Urothelium cell line (cell line): ENCODE data around the gene HBEGF.

ENCODE experiments used
- DNase-seq: peaks from one replicate; pipeline ENCODE4 v3.0.0; 2011; ENCODE audit warnings: low spot score, mixed read lengths
- FAIRE-seq: peaks from 2 replicates; lab custom pipeline; 2011; peaks lifted over from hg19 to GRCh38; lab: Jason Lieb, UNC

HBEGF gene

DNA sequence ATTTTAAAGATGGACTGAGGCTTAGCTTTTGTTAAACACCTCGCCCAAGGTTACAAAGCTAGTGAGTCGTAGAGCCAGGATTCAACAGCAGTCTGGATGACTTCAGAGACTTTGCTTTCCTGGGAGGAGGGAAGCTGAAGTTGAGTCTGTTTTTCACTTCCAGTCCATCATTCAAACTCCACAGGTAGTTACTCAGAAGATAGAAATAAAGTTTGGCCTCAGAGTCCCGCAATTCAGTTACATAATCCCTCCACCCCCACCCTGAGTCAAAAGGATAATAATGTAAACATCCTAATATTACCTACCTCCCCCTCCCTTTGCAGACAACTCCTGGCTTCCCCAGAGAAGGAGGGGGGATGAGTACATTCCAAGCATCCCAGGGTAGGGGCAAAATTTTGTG, 8.1 kb downstream of the HBEGF start:
- no peak for DNase-seq
- no peak for FAIRE-seq

DNA sequence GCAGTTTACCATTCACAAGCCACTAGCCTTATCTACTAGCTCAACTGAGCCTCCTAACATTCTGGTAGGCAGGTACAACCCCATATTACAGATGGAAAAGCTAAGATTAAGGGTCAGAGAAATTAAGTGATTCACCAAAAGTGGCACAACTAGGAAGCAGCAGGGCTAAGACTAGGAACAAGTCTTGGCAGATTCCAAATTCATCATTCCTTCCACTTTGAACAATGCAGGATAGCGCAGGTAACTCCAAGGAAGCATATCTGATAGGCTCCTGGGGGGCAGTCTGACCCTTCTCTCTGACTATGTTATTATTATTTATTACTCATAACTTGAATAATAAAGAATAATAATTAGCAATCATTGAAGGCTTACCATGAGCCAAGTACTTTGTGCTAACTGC, 8.5 kb downstream of the HBEGF start:
- FAIRE-seq (no peak), DNase-seq (no peak)

GRCh38 chr5:140336388-140336787, 10.0 kb downstream of the HBEGF start:
- DNase-seq, result no peak

GRCh38 chr5:140331638-140332037, 14.8 kb downstream of the HBEGF start:
- FAIRE-seq, result no peak
- DNase-seq, result no peak

More at GRCh38 chr5:140336388-140336787, 10.0 kb downstream of the HBEGF start:
- FAIRE-seq, result no peak

DNA sequence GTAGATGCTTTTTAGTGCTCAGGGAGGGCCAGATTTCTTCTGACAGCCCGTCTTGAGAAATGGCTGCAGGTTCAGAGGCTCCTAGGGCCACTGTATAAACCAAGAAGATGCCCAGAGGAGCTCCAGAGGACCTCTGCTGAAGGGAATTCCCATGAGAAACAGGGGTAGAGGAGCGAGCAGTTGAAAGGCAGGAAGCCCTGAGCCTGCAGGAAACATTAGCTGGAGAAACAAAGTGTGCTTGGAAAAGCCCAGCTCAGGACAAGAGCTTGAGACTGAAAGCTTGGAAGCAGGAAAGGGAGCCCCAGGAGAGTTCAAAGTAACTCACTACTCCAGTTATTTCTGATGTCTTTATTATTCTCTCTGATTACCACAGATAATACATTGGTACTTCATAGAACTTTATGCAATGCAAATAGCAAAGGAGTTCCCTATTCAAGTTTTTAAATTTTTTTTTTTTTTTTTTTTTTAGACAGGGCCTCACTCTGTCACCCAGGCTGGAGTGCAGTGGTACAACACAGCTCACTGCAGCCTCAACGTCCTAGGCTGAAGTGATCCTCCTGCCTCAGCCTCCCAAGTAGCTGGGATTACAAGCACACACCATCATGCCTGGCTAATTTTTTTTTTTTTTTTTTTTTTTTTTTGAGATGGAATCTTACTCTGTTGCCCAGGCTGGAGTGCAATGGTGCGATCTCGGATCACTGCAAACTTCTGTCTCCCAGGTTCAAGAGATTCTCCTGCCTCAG, 16.5 kb downstream of the HBEGF start:
- no peak for FAIRE-seq
- DNase-seq, result no peak

GRCh38 chr5:140328036-140328764, 18.2 kb downstream of the HBEGF start:
- FAIRE-seq, result no peak

DNA sequence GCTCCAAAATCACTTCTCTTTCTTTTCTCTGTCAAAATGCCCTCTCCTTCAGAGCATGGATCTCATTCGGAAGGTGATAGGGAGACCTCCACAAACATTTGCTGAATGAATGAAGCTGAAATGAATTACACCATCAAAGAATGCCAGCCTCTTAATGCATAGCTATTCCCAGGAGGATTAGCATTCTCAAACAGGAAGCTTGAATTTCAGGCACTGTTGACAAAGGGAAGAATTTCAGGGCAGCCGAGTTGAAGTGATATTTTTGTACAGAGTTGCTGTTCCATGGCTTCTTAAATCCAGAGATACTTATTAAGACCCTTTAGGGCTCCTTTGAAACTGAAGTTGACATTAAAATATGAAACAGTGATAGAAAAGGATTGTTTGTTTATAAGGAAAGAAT, 18.8 kb downstream of the HBEGF start:
- FAIRE-seq, result no peak
- DNase-seq, result no peak

More at GRCh38 chr5:140328036-140328764, 18.2 kb downstream of the HBEGF start:
- DNase-seq, result no peak

GRCh38 chr5:140325486-140325885, 20.9 kb downstream of the HBEGF start:
- FAIRE-seq (no peak), DNase-seq (no peak)

GRCh38 chr5:140324617-140325241, 21.7 kb downstream of the HBEGF start:
- peak; percentile 11 for DNase-seq
- no peak for FAIRE-seq

- DNase-seq (no peak), FAIRE-seq (no peak)
Observed at GRCh38 chr5:140324041-140324600, 22.3 kb downstream of the HBEGF start.

DNA sequence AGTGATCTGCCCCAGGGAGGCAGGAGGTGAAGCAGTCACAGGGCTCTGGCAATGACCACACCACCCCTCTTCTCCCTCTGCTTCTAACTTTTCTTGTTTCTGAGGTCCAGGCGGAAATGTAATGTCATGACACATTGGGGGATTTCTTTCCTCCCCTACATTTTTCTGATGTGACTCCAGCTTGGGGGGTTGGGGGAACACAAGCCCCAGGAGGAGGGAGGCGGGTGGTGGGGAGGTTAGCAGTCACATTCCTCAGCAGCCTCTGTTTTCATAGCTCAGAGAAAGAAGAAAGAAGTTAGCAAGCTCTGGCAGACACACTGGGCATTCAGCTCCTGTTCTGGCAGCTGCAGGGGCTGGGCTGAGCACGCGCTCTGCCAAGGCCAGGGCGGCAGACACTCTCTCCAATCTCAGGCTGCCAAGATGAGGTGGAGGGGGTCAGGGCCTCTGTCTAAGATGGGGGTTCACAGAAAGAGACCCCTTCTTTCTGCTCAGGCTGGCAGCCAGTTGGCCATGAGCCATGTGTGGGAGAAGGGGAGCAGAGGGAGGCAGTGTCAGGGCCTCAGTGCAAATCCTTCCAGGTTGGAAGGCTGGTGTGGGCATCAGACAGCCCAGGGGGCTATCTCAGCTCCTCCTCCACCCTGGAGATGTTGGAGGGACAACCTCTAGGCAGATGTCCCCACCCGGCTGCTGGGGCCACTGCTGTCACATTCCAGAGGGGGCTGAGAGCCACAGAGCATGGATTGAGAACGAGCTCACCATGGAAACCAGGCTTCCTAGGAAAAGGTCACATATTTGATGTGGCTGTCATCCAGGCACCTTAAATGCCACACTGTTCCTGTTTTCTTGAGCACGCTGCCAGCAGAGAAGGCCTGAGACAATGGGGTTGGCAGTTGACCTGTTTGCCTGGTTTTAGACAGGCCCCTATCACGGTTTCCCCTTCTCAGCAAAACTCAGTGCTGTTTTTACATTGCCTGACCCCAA, 23.4 kb downstream of the HBEGF start:
- DNase-seq (peak; percentile 71), FAIRE-seq (no peak)

DNA sequence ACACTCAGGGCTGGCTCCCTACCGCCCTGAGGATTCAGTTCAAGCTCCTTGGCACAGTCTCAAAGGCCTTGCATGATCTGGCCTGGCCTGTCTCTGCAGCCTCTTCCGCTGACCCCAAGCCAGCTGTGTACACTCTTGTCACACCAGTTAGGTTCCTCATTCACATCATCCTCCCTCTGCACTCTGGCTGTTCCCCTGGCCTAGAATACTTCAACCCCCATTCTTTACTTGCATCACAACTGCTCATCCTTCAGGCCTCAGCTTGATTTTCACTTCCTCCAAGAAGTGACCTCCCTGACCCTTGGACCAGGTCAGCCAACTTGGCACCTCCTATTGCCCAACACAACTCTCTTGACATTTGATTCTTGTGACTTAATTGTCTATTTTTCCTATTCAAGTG, 24.6 kb downstream of the HBEGF start:
- no peak for DNase-seq

DNA sequence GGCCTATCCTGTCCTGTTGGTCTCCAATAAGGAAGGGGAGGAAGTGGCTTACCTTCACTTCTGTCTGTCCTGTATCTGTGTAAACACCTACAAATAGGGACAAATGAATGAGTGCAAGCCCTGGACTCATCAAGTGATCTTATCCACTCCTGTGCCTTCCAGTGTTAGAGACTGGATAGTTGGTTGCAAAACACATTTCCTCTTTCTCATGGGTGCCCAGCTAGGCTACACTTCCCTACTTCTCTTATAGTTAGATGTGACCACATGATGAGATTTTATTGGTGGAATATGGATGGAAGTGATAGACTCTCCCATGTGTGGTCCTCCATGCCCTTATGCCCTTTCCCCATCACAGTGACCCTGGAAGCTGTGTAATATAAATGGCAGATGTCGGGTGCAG, 26.6 kb downstream of the HBEGF start:
- FAIRE-seq (no peak), DNase-seq (no peak)

More for the DNA sequence above, 24.6 kb downstream of the HBEGF start:
- FAIRE-seq, result no peak

DNA sequence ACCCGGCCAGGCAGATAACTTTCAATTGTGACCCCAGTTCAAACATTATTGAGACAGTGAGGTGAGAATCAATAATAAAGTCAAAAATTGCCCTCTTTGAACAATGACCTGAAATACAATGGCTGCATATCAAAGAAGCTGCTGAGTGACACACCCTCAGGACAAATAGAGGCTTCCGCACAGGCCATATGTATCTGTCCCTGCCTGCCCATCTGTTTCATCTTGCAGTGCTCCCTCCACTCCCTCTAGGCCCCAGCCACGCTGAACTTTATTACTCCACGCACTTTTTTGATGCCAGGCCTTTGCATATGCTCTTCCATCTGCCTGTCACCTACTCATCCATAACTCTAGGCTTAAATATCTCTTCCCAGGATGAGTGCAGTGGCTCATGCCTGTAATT, 27.6 kb downstream of the HBEGF start:
- FAIRE-seq (no peak), DNase-seq (no peak)

- FAIRE-seq (no peak), DNase-seq (peak; percentile 45)
Observed at GRCh38 chr5:140317859-140318258, 28.5 kb downstream of the HBEGF start.

GRCh38 chr5:140312791-140313189, 33.6 kb downstream of the HBEGF start:
- FAIRE-seq (no peak), DNase-seq (no peak)

DNA sequence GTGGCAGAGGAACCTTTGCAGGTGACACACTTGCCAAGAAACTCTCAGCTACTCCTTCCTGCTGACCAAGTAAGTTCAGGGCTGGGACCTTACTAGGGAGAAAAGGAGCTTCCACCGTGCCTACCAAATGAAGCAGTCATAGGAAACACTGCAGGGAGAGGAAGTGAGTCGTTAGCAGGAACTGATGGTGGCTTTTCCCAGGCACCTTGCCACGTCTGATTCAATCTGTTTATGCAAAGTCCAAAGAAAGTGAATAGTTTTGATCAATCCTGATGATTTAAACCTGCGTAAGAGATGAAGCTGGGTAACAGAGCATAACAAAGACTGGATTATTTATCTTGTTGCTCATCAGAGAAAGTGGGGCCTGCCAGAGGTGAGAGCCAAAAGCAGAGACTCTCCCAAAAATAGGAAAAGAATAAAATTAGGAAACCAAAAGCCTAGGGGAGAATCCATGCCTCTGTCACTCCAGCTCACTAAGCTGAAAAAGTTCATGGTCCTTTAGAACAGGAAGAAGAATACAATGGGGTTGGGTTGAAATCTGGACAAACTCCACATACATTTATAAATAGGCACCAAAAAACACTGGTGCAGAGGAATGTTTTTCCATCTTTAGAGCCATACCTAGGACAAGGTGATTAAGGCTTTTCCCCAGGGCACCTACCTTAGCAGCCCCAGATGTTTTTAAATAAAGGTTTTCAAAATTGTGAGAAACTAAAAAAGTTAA, 34.2 kb downstream of the HBEGF start:
- FAIRE-seq, result no peak
- DNase-seq, result no peak

- DNase-seq, result peak; percentile 35
- no peak for FAIRE-seq
Observed at GRCh38 chr5:140311011-140311467, 35.4 kb downstream of the HBEGF start.

DNA sequence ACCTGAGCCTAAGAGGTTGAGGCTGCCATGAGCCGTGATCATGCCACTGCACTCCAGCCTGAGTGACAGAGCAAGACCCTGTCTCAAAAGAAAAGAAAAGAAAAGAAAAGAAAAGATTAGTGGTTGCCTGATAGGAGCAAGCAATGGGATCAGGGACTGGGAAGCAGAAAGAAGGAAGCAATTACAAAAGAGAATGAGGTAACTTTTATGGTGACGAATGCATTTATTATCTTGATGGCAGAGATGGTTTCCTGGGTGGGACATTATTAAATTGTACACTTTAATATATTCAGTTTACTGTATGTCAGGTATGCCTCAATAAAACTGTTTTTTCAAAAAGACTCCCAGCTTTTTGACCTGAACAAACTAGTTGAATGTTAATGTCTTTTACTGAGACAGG, 36.0 kb downstream of the HBEGF start:
- DNase-seq, result no peak
- FAIRE-seq, result no peak
